GM03348 (cell line): ENCODE data around the gene ERC1.
"Not testable (repeated sequence)": the region's sequence is repeated elsewhere in the genome, so short reads cannot be mapped to it uniquely, and the experiment has no call there.

Experiments used
- DNase-seq: peaks from one replicate; pipeline ENCODE4 v3.0.0; 2012; ENCODE audit warnings: low spot score

Gene ERC1

GRCh38 chr12:1220127-1221092, 229.4 kb downstream of the ERC1 start:
- DNase-seq: no peak

GRCh38 chr12:1222858-1223639, 232.0 kb downstream of the ERC1 start:
- DNase-seq: no peak

GRCh38 chr12:1226951-1227350, 235.9 kb downstream of the ERC1 start:
- DNase-seq: no peak

- no peak for DNase-seq
Measured at GRCh38 chr12:1234073-1234472, 243.1 kb downstream of the ERC1 start.

- no peak for DNase-seq
Measured at GRCh38 chr12:1246637-1247036, 255.6 kb downstream of the ERC1 start.

GRCh38 chr12:1250641-1251040, 259.6 kb downstream of the ERC1 start:
- no peak for DNase-seq

- DNase-seq: no peak
Measured at GRCh38 chr12:1252758-1253157, 261.7 kb downstream of the ERC1 start.

GRCh38 chr12:1255125-1255524, 264.1 kb downstream of the ERC1 start:
- not testable (repeated sequence) for DNase-seq

GRCh38 chr12:1255854-1256253, 264.8 kb downstream of the ERC1 start:
- DNase-seq: not testable (repeated sequence)

- DNase-seq: no peak
Measured at GRCh38 chr12:1256285-1256684, 265.3 kb downstream of the ERC1 start.

GRCh38 chr12:1256991-1257390, 266.0 kb downstream of the ERC1 start:
- DNase-seq: no peak

GRCh38 chr12:1262011-1262410, 271.0 kb downstream of the ERC1 start:
- no peak for DNase-seq

GRCh38 chr12:1267243-1267642, 276.2 kb downstream of the ERC1 start:
- DNase-seq: no peak

- DNase-seq: no peak
Measured at GRCh38 chr12:1272142-1272541, 281.1 kb downstream of the ERC1 start.

- DNase-seq: peak; percentile 46
Measured at GRCh38 chr12:1273051-1273450, 282.0 kb downstream of the ERC1 start.

- no peak for DNase-seq
Measured at GRCh38 chr12:1277905-1278304, 286.9 kb downstream of the ERC1 start.

- DNase-seq: no peak
Measured at GRCh38 chr12:1279050-1279449, 288.0 kb downstream of the ERC1 start.

- no peak for DNase-seq
Measured at GRCh38 chr12:1280059-1280458, 289.0 kb downstream of the ERC1 start.

GRCh38 chr12:1281683-1282366, 290.8 kb downstream of the ERC1 start:
- DNase-seq: peak; percentile 66

- DNase-seq: peak; percentile 31
Measured at GRCh38 chr12:1282670-1283315, 291.8 kb downstream of the ERC1 start.

- DNase-seq: no peak
Measured at GRCh38 chr12:1283316-1283715, 292.3 kb downstream of the ERC1 start.

- no peak for DNase-seq
Measured at GRCh38 chr12:1284611-1285010, 293.6 kb downstream of the ERC1 start.
